Ovary (tissue), 3 donors: ENCODE measurements around the gene MYO3B.

ENCODE experiments used
- CTCF ChIP-seq, 3 donors: fragments of 450-650 bp in 2 of 3; fragments of 200-600 bp in 1 of 3; IDR thresholded peaks; one replicate each; pipeline versions ENCODE4 v1.5.1 to v1.8.0; 2016 to 2022; ENCODE audit warnings: antibody characterized with exemption in 3 of 3, mild to moderate bottlenecking in 1 of 3
- EP300 ChIP-seq: sonication (generic); formaldehyde crosslinking; IDR thresholded peaks from one replicate; pipeline ENCODE4 v1.6.1; 2017; ENCODE audit warnings: antibody characterized with exemption
- POLR2A ChIP-seq: fragments of 450-650 bp; IDR thresholded peaks from one replicate; pipeline ENCODE4 v1.6.1; 2017; ENCODE audit warnings: antibody characterized with exemption, mild to moderate bottlenecking, moderate library complexity
- donor health status: DM: no; HTN: no; CAD: no.

GRCh38 chr2:170518911-170519310 is 341.0 kb downstream of the MYO3B start:
- TF ChIP-seq CTCF (IDR thresholded peaks at IDR 0.05), result no peak
- TF ChIP-seq POLR2A, result no peak
- no peak for TF ChIP-seq EP300
